Hippocampal formation (tissue), 2 donors: Measurements from ENCODE around the gene ERBB4.

Source experiments
- DNase-seq, 2 donors: peaks; one replicate each; lab custom pipeline; 2025; lab: John Stamatoyannopoulos, UW

The ERBB4 gene

GRCh38 chr2:211829725-211830124 is 708.9 kb downstream of the ERBB4 start:
- DNase-seq = no peak

DNA sequence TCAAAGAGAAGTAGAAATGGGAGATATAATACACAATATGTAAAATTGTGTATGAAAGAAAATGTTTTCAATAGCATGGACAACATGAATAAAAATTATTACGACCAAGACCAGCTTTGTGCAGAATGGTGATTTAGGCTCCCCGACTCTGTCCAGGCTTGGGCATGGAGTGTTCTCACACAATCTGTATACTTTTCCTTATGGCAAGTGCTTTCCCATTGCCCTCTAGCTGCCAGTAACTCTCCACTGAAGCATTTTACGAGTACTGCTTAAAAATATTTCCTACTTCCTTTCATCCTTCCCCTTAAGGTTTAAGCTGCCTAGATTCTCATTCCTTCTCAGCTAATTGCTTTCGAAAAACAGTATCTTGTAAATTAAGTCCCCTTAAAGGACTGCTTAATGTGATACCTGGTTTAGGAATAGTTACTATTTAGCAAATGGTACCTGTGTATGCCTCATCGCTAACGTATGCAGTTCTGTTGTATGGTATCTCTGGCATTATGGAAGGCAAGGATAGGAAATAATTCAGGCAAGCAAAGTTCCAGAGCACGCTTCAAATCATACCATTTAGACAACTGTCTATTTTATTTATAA is 714.6 kb downstream of the ERBB4 start:
- no peak for DNase-seq

DNA sequence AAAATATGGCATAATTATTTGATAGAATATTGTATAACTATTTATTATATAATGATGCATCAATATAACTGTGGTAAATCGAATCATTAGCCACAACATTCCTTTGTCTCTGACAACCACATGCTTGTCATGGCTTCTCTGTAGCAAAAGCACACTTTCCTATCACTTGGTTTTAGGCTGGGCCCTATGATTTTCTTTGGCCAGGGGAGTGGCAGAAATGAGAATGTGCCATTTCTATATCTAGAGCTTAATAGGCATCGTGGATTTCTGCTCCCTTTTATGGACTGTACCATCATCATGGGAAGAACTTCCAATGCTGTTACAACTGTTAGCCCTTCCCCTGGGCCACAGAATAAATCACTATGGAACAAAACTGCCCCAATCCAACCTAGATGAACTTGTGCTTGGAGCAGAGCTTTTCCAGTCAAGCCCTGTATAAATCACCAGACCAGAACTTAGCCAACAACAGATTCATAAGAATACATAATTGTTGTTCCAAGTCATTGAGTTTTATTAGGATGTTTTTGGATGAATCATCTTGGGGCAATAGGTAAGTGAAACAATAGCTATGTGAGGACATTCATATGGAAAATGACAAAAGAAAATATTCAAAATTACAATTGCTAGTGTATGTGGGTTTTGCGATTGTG is 715.8 kb downstream of the ERBB4 start:
- DNase-seq = no peak

DNA sequence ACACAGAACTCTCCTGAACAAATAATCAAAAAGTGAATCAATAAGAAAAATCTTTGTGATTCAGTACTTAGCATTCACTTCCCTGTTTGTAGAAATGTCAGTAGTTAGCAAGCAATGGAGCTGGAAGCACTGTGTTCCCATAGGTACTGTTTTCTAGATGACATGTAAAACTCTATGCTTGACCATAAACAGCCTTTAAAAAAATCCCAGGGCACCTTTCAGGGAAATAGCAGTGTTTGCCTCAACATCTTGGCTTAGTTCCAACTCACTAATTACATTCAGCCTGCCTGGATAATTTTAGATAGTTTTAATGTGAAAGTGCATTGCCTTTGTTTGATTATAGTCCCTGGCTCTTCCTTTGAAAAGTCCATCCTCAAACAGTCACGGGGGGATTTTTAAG is 721.8 kb downstream of the ERBB4 start:
- DNase-seq = no peak

GRCh38 chr2:211812587-211812986 is 726.0 kb downstream of the ERBB4 start:
- DNase-seq = no peak

DNA sequence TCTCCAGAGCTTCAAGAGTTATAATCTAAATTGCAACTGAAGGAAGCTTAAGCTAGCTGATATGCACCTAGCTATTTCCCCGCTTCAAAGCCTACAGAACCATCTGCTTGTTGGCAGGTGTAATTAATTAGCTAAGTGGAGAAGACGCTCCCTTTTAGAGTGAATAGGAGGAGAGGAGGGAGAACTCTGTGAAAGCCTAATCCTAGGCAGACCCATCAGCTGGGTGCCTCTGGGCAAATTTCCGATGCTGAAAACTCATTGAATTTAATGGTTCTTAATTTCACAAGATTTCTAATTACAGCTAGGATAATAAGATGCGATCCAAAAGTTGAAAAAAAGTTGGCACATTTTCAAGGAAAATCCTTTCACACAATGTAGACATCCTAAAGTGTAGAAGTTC is 735.9 kb downstream of the ERBB4 start:
- no peak for DNase-seq

DNA sequence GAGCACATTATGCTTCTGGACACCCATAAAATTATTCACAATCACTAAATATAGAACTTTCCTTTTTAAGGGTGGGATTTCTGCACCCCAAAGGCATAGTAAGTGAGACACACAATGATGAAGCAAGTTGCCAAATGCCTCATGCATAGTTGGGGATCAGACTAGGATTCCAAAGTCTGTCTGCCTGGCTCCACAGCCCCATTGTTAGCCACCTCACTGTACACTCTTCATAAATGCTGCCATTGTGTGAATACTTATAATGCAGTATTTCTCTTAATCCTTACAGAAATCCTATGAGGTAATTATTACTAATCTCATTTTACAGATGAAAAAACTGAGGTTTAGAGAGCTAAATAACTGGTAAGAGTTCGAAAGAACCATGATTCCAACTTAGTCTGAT is 738.6 kb downstream of the ERBB4 start:
- no peak for DNase-seq

DNA sequence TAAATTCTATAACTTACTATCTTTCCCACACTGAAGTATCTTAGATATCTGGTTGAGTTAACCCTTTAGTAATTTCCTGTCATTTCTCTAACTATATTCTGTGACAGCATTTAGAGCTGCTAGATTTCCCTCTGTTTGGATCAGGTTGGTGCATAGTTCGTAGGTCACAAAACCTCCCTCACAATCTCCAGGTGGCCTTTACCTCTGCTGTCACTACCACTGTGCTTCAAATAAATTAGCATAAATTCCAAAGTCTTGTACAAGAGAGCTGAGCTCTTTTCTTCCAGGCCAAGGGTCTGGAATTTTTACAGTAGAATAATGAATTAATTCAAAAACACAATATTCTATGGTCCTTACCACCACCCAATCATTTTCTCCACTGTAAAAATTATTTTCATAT is 739.7 kb downstream of the ERBB4 start:
- no peak for DNase-seq

GRCh38 chr2:211793690-211794089 is 744.9 kb downstream of the ERBB4 start:
- no peak for DNase-seq

DNA sequence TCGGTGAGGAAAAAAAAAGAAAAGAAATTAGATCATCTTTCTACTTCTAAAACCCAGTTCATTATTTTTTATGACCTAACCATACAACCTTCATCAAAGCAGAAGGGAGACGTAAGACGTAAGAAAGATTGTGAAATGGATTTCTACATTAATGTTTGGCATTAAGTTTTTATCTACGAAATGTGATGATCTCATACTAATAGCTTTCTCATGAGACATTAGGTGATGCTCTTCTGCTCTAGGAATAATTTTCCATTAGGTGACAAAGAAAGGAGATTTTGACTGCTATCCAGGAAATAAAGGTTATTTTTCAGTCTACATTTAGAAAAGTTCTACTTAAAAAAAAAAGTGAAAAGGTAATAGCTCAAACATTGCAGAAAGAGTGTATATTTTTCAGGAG is 748.6 kb downstream of the ERBB4 start:
- no peak for DNase-seq

DNA sequence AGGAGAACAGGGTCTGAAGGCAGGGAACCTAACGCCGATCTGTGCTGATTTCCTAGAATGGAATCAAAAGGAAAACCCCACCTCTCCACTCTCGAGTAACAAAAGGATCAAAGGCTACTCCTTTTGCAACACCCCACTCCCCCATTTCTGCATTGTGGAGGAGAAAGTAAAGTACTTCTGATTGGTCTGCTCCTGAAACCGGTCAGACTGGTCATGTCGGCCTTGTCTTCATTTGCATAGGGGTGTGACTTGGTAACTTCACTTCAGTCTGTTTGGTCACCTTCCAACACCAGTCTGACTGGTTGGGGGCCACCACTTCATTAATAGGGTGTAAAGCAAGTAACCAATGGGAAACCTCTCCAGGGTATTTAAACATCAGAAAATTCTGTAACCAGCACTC is 771.9 kb downstream of the ERBB4 start:
- no peak for DNase-seq

DNA sequence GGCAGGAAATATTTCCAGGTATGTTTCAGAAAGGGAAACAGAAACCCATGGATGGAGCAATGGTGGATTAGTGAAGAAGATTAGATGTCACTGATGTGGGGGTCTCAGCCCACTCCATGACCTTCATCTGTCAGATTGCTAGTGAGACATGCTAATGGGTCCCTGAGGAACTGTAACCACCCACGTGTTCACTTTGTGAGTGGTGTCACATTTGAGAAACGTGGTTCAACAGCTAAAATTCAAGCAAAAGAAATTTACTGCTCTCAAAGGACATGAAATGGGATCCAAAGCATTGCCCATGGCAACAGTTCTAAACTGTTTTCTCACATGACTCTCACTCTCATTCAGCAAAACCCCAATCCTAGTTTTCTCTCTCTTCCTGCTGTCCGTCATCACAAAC is 776.1 kb downstream of the ERBB4 start:
- no peak for DNase-seq

DNA sequence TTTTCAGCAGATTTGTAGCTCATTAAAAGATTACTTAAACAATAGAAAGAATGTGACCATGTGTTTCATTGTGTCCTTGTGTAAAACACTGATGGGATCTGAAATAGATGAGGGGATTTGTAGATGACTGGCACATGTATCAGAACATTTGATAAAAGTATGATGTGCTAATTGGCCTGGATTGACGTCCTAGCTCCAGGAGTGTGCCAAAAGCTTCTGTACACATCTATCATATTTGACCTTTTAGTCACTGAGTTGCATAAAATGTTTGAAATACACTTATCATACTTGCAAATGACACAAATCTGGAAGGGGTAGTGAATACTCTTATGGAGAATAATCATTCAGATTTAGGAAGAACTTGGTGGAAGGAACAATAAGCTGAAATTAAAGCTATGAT is 778.5 kb downstream of the ERBB4 start:
- no peak for DNase-seq

GRCh38 chr2:211756266-211756665 is 782.3 kb downstream of the ERBB4 start:
- DNase-seq = no peak

DNA sequence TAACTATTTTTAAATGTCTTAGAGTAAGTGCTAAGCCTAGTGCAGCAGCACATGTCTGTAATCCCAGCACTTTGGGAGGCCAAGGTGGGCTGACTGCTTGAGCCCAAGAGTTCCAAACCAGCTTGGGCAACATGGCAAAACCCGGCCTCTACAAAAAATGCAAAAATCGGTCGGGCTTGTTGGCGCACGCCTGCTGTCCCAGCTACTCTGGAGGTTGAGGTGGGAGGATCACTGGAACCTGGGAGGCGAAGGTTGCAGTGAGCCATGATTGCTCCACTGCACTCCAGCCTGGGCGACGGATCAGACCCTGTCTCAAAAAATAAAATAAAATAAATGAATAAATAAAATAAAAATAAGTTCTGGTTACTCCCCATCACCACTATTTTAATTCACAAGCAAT is 783.4 kb downstream of the ERBB4 start:
- no peak for DNase-seq

DNA sequence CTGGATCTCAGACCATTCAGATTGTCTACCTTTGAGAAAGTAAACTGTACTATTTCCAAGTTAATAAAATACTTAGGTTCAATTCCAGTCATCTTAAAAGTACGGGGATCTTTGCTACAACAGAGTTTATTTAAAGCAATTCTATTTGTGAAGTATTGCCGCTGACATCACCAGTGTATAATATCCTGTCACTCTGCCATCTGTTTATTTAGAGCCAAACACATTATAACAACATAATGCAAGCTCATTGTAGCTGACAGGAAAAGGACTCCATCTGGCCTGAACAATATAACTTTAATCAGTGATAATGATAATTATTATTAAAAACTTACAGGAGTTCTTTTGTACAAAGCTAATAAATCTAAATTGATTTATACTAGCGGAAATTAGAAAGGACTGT is 786.8 kb downstream of the ERBB4 start:
- DNase-seq = no peak

DNA sequence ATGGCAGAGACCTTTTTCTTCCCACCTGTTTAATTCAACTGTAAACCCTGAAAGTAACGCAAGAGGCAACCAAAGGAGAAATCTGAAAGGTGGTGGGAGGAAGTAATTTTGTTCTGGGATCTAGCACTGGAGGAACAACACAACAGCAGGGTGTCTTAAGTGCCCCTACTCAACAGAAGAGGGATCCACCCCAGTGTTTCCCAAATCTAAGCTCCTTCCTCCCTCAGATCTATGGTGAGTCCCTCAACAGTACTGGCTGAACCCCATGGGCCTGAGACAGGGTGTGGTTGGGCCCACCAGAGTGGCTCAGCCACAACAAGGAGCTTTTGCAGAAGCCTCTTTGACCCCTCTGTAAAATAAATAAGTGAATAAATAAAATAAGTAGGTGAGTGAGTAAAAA is 790.3 kb downstream of the ERBB4 start:
- no peak for DNase-seq

DNA sequence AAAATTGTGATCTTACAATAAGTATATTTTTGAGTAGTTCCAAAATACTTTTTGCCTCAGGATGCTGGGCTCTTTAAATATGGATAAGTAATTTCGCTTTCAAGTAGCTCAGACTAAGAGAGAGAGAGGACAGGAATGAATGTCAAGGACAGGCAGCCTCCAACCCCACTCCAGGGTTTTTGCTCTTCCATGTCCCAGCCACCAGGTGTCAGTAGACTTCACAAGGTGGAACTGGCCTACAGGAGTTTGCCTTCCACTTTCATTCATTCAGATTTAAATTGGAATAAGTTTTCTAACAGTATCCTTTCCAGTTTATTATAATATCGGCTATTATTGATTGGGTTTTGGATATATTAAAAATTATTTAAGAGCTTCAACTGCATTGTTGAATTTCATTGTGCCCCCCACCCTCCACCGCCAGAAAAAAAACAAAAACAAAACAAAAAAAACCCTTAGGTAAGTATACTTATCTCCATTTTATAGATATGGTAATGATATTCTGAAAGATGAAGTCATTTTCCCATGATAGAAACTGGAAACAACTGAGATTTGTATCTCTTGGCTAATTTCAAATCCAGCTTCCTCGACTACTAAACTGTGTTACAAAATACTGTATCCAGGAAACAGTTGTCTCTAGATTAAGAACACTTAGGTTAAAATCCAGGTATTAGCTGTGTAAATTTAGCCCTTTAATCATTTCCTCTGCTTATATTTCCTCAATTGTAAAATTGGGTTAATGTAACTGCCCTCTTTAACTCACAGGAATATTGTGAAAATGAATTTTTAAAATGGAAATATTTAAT is 793.1 kb downstream of the ERBB4 start:
- DNase-seq = peak; percentile 33 to 60

GRCh38 chr2:211744379-211744778 is 794.2 kb downstream of the ERBB4 start:
- peak in 1 of 2 donors; percentile 41 for DNase-seq

DNA sequence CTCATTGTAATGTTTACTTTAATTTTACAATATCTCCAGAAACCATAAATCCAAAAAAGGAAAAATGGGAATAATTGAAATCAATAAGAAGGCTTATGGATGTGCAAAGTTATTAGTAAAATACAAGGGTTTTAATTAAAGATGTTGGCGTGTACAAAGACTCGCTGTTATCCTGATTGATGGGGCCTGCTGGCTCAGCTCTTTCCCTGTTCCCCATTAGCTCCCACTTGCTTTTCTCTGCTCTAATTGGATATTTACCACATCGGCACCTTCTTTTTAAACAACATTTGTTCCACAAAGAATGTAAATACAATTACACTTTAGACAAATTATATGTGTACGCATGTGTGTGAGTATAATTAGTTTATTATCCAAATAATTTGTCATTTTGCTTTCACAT is 796.6 kb downstream of the ERBB4 start:
- no peak for DNase-seq

DNA sequence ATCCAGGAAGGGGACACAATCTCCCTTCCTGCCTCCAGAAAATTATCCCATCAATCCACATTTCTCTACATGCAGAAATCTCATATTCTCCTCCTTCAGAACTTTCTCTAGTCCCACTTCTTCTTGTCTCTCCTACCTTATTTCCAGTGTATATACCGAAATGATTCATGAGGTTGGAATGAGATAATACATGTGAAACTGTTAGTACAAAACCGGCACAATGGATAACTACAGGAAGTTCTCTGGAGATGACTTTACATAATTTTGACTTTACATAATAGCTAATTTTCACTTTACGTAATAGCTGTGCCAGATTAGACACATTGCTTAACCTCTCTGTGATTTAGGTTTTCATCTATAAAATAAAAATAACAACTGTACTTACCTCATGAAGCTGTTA is 801.3 kb downstream of the ERBB4 start:
- no peak for DNase-seq

- DNase-seq = peak in 1 of 2 donors; percentile 52
Measured at GRCh38 chr2:211730215-211730614, 808.4 kb downstream of the ERBB4 start.

GRCh38 chr2:211729433-211729832 is 809.2 kb downstream of the ERBB4 start:
- no peak for DNase-seq
